ENCODE measurements around the gene SKIDA1.

Gene SKIDA1

GRCh38 chr10:21505711-21506278 is 19.7 kb downstream of the SKIDA1 start:
- ATAC-seq, result no peak; the same call in 2 of the 3 replicates
- TF ChIP-seq CREB5 (CRISPR knock-in tag; IDR thresholded peaks at IDR 0.05; ENCODE audit: low read depth) (no peak), OSR1 (CRISPR knock-in tag; IDR thresholded peaks at IDR 0.05) (no peak)

GRCh38 chr10:21503542-21503941 is 21.9 kb downstream of the SKIDA1 start:
- no peak for ATAC-seq

GRCh38 chr10:21502348-21502740 is 23.1 kb downstream of the SKIDA1 start:
- TF ChIP-seq ZFP3 (CRISPR knock-in tag; IDR thresholded peaks at IDR 0.05) (no peak), ESRRG (CRISPR knock-in tag; IDR thresholded peaks at IDR 0.05) (no peak), OSR1 (CRISPR knock-in tag; IDR thresholded peaks at IDR 0.05) (no peak), CREB5 (CRISPR knock-in tag; IDR thresholded peaks at IDR 0.05; ENCODE audit: low read depth) (no peak), ZNF70 (CRISPR knock-in tag; IDR thresholded peaks at IDR 0.05) (no peak), TCF4 (CRISPR knock-in tag; IDR thresholded peaks at IDR 0.05; ENCODE audit: borderline replicate concordance) (no peak), TSHZ2 (CRISPR knock-in tag; IDR thresholded peaks at IDR 0.05) (no peak), ARNTL (CRISPR knock-in tag; IDR thresholded peaks at IDR 0.05; ENCODE audit: borderline replicate concordance, low read depth) (no peak), ZNF8 (CRISPR knock-in tag; IDR thresholded peaks at IDR 0.05) (no peak), SNAI2 (CRISPR knock-in tag; IDR thresholded peaks at IDR 0.05) (no peak), ISL1 (CRISPR knock-in tag; IDR thresholded peaks at IDR 0.05) (no peak), CSRNP3 (CRISPR knock-in tag; IDR thresholded peaks at IDR 0.05) (no peak)

More at GRCh38 chr10:21503542-21503941, 21.9 kb downstream of the SKIDA1 start:
- no peak for TF ChIP-seq ZC3H10 (CRISPR knock-in tag; IDR thresholded peaks at IDR 0.05)
- no peak for TF ChIP-seq ESRRG (CRISPR knock-in tag; IDR thresholded peaks at IDR 0.05)
- TF ChIP-seq ZNF8 (CRISPR knock-in tag; IDR thresholded peaks at IDR 0.05), result no peak
- TF ChIP-seq TCF4 (CRISPR knock-in tag; IDR thresholded peaks at IDR 0.05; ENCODE audit: borderline replicate concordance), result no peak

GRCh38 chr10:21501731-21502347 is 23.6 kb downstream of the SKIDA1 start:
- ATAC-seq, result no peak

More at GRCh38 chr10:21502348-21502740, 23.1 kb downstream of the SKIDA1 start:
- ATAC-seq, result no peak

More at GRCh38 chr10:21501731-21502347, 23.6 kb downstream of the SKIDA1 start:
- TF ChIP-seq ARNTL (CRISPR knock-in tag; IDR thresholded peaks at IDR 0.05; ENCODE audit: borderline replicate concordance, low read depth) (no peak), POU6F1 (CRISPR knock-in tag; IDR thresholded peaks at IDR 0.05; ENCODE audit: borderline replicate concordance, low read depth) (no peak), PPARA (CRISPR knock-in tag; IDR thresholded peaks at IDR 0.05; ENCODE audit: borderline replicate concordance) (no peak), ZC3H10 (CRISPR knock-in tag; IDR thresholded peaks at IDR 0.05) (no peak), BACH2 (CRISPR knock-in tag; IDR thresholded peaks at IDR 0.05; ENCODE audit: borderline replicate concordance) (no peak), ZNF565 (CRISPR knock-in tag; conservative IDR thresholded peaks at IDR 0.05; ENCODE audit: low read depth) (no peak), ZNF70 (CRISPR knock-in tag; IDR thresholded peaks at IDR 0.05) (no peak), CSRNP3 (CRISPR knock-in tag; IDR thresholded peaks at IDR 0.05) (no peak), OSR1 (CRISPR knock-in tag; IDR thresholded peaks at IDR 0.05) (no peak), CSDC2 (CRISPR knock-in tag; IDR thresholded peaks at IDR 0.05) (no peak), GLIS3 (CRISPR knock-in tag; IDR thresholded peaks at IDR 0.05) (no peak), ZFP30 (CRISPR knock-in tag; IDR thresholded peaks at IDR 0.05) (no peak), ZFP3 (CRISPR knock-in tag; IDR thresholded peaks at IDR 0.05) (no peak)
